Measurements from ENCODE around the gene THSD4.
"Not testable (repeated sequence)": the region's sequence is repeated elsewhere in the genome, so short reads cannot be mapped to it uniquely, and the experiment has no call there.

Gene THSD4

DNA sequence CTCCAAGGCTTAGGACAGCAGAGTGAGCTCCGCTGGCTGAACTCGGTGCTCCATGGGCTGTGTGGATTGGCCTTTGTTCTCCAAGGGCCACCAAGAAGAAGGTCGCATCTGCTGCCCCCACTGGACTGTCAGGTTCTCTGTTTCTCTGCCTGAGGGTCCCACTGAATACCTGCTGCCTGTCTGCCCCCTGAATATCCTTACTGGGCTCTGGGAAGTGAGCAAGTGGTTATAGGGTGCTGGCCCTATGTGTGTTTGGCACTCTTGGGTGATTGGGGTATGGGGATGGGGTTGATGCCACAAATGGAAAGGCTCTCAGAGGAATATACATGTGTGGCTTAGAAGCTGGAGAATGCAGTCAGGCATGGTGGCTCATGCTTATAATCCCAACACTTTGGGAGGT lies 82.3 kb downstream of the THSD4 start:
- Histone ChIP-seq H3K27ac (ENCODE audit: low read length) (no peak overlapping the region), H3K4me1 (ENCODE audit: control insufficient read depth in 1 of 2, insufficient read depth in 2 of 2, low read length in 2 of 2) (no peaks in the 10 kb centered on the region), H3K4me3 (ENCODE audit: low read depth in 1 of 2, low read length in 2 of 2) (no peak overlapping the region), H3K9me3 (ENCODE audit: control insufficient read depth in 1 of 2, low read length in 2 of 2) (no peaks in the 10 kb centered on the region), H3K36me3 (ENCODE audit: control insufficient read depth in 1 of 2, insufficient read depth in 2 of 2, low read length in 2 of 2) (no peaks in the 10 kb centered on the region), H3K27me3 (ENCODE audit: low read depth, low read length) (no peaks in the 10 kb centered on the region)

DNA sequence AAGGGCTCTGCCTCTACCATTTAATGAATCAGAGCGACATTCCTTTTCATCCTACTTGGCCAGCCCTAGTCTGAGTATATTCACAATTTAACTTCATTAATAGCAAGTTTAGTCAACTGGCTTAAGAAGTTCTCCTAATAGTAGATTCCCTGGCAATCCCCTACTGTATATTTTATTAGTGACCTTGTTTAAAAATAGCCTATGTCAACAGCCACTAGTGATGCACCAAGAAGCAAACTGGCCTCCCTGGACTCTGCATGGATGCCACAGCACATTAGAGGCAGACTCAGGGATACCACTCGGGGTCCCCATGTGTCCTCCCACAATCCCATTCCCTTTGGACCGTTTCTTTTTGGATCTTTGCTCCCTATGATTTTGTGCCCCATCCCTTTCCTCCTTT lies 83.6 kb downstream of the THSD4 start:
- Histone ChIP-seq H3K36me3 (ENCODE audit: control insufficient read depth in 1 of 2, insufficient read depth in 2 of 2, low read length in 2 of 2) (no peaks in the 10 kb centered on the region), H3K4me1 (ENCODE audit: control insufficient read depth in 1 of 2, insufficient read depth in 2 of 2, low read length in 2 of 2) (no peaks in the 10 kb centered on the region), H3K27me3 (ENCODE audit: low read depth, low read length) (no peaks in the 10 kb centered on the region), H3K4me3 (ENCODE audit: low read depth in 1 of 2, low read length in 2 of 2) (no peak overlapping the region), H3K9me3 (ENCODE audit: control insufficient read depth in 1 of 2, low read length in 2 of 2) (no peaks in the 10 kb centered on the region), H3K27ac (ENCODE audit: low read length) (no peak overlapping the region)

DNA sequence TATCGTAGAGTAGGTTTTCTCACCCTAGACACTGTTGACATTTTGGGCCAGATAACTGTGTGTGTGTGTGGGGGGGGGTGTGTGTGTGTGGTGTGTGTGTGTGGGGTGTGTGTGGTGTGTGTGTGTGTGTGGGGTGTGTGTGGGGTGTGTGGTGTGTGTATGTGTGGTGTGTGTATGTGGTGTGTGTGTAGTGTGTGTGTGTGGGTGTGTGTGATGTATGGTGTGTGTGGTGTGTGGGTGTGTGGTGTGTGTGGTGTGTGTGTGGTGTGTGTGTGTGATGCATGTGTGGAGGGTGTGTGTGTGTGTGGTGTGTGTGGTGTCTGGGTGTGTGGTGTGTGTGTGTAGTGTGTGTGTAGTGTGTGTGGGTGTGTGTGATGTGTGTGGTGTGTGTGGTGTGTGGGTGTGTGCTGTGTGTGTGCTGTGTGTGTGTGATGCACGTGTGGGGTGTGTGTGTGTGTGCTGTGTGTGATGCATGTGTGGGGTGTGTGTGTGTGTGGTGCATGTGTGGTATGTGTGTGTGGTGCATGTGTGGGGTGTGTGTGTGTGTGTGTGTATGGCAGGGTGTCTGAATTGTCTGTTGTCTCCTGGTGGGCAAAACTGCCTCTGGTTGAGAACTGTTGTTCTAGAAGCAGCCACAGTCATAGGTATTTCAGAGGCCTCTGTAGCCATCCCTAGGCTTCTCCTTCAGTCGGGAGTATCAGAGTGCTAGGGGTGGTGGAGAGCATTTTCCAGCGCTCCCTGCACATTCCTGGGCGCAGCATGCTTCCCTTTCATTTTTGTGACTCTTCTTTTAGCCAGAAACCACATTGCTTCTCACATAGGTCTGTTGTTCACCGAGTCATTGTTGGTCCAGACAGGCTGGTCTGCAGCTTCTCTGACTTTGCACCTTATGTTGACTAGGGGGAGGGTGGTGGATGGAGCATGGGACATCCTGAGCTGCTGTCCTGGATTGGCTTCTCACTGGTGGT lies 84.4 kb downstream of the THSD4 start:
- no peaks in the 10 kb centered on the region for H3K4me1 ChIP-seq (ENCODE audit: control insufficient read depth in 1 of 2, insufficient read depth in 2 of 2, low read length in 2 of 2)
- no peak overlapping the region for H3K4me3 ChIP-seq (ENCODE audit: low read depth in 1 of 2, low read length in 2 of 2)
- H3K27ac ChIP-seq (ENCODE audit: low read length): no peak overlapping the region
- no peaks in the 10 kb centered on the region for H3K9me3 ChIP-seq (ENCODE audit: control insufficient read depth in 1 of 2, low read length in 2 of 2)
- H3K27me3 ChIP-seq (ENCODE audit: low read depth, low read length): no peaks in the 10 kb centered on the region
- no peaks in the 10 kb centered on the region for H3K36me3 ChIP-seq (ENCODE audit: control insufficient read depth in 1 of 2, insufficient read depth in 2 of 2, low read length in 2 of 2)

DNA sequence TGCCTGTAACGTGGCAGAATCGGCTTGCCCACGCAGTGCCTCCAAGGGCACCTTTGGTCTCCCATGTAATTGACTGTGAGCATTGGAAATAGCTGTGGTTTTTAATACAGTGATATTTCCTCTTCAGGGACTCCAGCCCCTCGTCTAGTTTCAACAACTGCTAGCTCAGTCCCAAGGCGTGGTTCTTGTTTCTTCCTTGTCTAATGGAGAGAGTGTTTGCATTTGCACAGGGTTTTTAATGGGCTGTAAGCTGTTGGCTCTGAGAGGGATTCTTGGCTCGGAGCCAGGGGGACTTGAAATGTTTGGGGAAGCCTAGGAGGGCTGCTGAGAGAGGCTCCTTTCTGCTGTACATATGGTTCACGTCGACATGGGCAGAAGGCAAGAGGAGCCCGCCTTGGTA lies 86.2 kb downstream of the THSD4 start:
- Histone ChIP-seq H3K4me1 (ENCODE audit: control insufficient read depth in 1 of 2, insufficient read depth in 2 of 2, low read length in 2 of 2) (no peaks in the 10 kb centered on the region), H3K9me3 (ENCODE audit: control insufficient read depth in 1 of 2, low read length in 2 of 2) (no peaks in the 10 kb centered on the region), H3K36me3 (ENCODE audit: control insufficient read depth in 1 of 2, insufficient read depth in 2 of 2, low read length in 2 of 2) (no peaks in the 10 kb centered on the region), H3K27ac (ENCODE audit: low read length) (no peak overlapping the region), H3K27me3 (ENCODE audit: low read depth, low read length) (no peaks in the 10 kb centered on the region), H3K4me3 (ENCODE audit: low read depth in 1 of 2, low read length in 2 of 2) (no peak overlapping the region)

DNA sequence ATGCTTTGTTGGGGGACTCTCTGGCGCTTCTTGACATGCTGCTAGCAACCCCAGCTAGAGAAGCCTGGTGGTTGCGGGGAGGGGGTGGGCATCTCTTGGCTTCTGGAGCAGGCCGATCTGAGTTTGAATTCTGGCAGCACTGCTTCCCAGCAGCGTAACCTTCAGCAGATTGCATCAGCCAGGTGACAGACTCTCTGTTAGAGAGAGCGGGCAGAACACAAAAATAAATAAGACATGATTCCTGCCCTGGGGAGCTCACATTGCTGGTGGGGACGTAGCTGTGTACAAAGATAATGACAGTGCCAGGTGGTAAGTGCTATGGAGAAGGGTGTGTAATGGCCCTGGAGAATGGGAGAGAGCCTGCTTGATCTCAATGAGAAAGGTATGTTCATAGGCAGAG lies 87.4 kb downstream of the THSD4 start:
- Histone ChIP-seq H3K27me3 (ENCODE audit: low read depth, low read length) (no peaks in the 10 kb centered on the region), H3K4me3 (ENCODE audit: low read depth in 1 of 2, low read length in 2 of 2) (no peak overlapping the region), H3K27ac (ENCODE audit: low read length) (no peak overlapping the region), H3K9me3 (ENCODE audit: control insufficient read depth in 1 of 2, low read length in 2 of 2) (no peaks in the 10 kb centered on the region), H3K4me1 (ENCODE audit: control insufficient read depth in 1 of 2, insufficient read depth in 2 of 2, low read length in 2 of 2) (no peaks in the 10 kb centered on the region), H3K36me3 (ENCODE audit: control insufficient read depth in 1 of 2, insufficient read depth in 2 of 2, low read length in 2 of 2) (no peaks in the 10 kb centered on the region)

GRCh38 chr15:71203586-71204474 lies 88.6 kb downstream of the THSD4 start:
- no peaks in the 10 kb centered on the region for H3K9me3 ChIP-seq (ENCODE audit: control insufficient read depth in 1 of 2, low read length in 2 of 2)
- no peak overlapping the region for H3K4me3 ChIP-seq (ENCODE audit: low read depth in 1 of 2, low read length in 2 of 2)
- no peaks in the 10 kb centered on the region for H3K4me1 ChIP-seq (ENCODE audit: control insufficient read depth in 1 of 2, insufficient read depth in 2 of 2, low read length in 2 of 2)
- no peaks in the 10 kb centered on the region for H3K27me3 ChIP-seq (ENCODE audit: low read depth, low read length)
- no peak overlapping the region for H3K27ac ChIP-seq (ENCODE audit: low read length)
- no peaks in the 10 kb centered on the region for H3K36me3 ChIP-seq (ENCODE audit: control insufficient read depth in 1 of 2, insufficient read depth in 2 of 2, low read length in 2 of 2)

- H3K36me3 ChIP-seq (ENCODE audit: control insufficient read depth in 1 of 2, insufficient read depth in 2 of 2, low read length in 2 of 2): no peaks in the 10 kb centered on the region
- H3K4me1 ChIP-seq (ENCODE audit: control insufficient read depth in 1 of 2, insufficient read depth in 2 of 2, low read length in 2 of 2): no peaks in the 10 kb centered on the region
- no peaks in the 10 kb centered on the region for H3K9me3 ChIP-seq (ENCODE audit: control insufficient read depth in 1 of 2, low read length in 2 of 2)
- no peak overlapping the region for H3K27ac ChIP-seq (ENCODE audit: low read length)
- H3K27me3 ChIP-seq (ENCODE audit: low read depth, low read length): no peaks in the 10 kb centered on the region
- H3K4me3 ChIP-seq (ENCODE audit: low read depth in 1 of 2, low read length in 2 of 2): no peak overlapping the region
Observed at GRCh38 chr15:71207141-71207540, 91.9 kb downstream of the THSD4 start.

- Histone ChIP-seq H3K36me3 (ENCODE audit: control insufficient read depth in 1 of 2, insufficient read depth in 2 of 2, low read length in 2 of 2) (no peaks in the 10 kb centered on the region), H3K9me3 (ENCODE audit: control insufficient read depth in 1 of 2, low read length in 2 of 2) (no peaks in the 10 kb centered on the region), H3K4me1 (ENCODE audit: control insufficient read depth in 1 of 2, insufficient read depth in 2 of 2, low read length in 2 of 2) (no peaks in the 10 kb centered on the region), H3K27me3 (ENCODE audit: low read depth, low read length) (no peaks in the 10 kb centered on the region), H3K4me3 (ENCODE audit: low read depth in 1 of 2, low read length in 2 of 2) (no peak overlapping the region), H3K27ac (ENCODE audit: low read length) (no peak overlapping the region)
Observed at GRCh38 chr15:71212146-71212545, 96.9 kb downstream of the THSD4 start.

DNA sequence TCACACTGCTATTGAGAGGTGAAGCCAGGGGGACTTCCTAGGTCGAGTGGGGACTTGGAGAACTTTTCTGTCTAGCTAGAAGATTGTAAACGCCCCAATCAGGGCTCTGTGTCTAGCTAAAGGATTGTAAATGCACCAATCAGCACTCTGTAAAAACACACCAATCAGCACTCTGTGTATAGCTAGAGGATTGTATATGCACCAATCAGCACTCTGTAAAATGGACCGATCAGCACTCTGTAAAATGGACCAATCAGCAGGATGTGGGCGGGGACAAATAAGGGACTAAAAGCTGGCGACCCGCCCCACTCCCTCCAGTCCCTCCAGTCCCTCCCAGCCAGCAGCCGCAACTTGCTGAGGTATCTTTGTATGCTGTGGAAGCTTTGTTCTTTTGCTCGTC lies 98.7 kb downstream of the THSD4 start:
- H3K36me3 ChIP-seq (ENCODE audit: control insufficient read depth in 1 of 2, insufficient read depth in 2 of 2, low read length in 2 of 2); H3K9me3 ChIP-seq (ENCODE audit: control insufficient read depth in 1 of 2, low read length in 2 of 2); H3K4me1 ChIP-seq (ENCODE audit: control insufficient read depth in 1 of 2, insufficient read depth in 2 of 2, low read length in 2 of 2); H3K4me3 ChIP-seq (ENCODE audit: low read depth in 1 of 2, low read length in 2 of 2); H3K27me3 ChIP-seq (ENCODE audit: low read depth, low read length); H3K27ac ChIP-seq (ENCODE audit: low read length): not testable (repeated sequence)

DNA sequence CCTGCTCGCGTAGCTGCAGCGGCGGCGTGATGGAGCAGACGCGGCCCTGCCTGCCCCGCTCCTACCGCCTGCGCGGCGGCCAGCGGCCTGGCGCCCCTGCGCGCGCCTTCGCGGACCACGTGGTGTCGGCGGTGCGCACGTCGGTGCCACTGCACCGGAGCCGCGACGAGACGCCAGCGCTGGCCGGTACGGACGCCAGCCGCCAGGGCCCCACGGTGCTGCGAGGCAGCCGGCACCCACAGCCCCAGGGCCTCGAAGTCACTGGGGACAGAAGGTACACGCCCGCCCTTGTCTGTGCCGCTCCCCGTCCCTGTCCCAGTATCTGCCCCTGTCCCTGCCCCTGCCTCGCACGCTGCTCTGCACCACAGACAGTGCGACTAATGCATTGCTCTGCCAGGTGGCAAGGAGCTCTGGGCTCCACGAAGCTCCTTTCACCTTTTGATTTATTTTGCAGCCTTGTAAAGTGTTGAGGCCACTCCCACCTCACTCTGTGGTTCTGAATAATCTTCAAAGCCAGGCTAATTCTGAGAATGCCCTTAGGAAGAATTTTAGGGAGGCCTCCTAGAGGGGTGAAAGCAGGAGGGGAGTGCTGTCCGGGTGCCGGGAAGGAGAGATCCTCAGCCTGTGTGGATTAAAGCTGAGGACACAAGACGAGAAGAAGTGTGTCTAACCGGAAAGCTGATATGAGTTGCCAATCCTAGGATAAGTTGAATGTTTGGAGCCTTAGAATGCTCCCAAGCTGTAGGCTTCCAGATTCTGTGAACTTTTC lies 100.0 kb downstream of the THSD4 start:
- Histone ChIP-seq H3K9me3 (ENCODE audit: control insufficient read depth in 1 of 2, low read length in 2 of 2) (no peaks in the 10 kb centered on the region), H3K36me3 (ENCODE audit: control insufficient read depth in 1 of 2, insufficient read depth in 2 of 2, low read length in 2 of 2) (no peaks in the 10 kb centered on the region), H3K4me1 (ENCODE audit: control insufficient read depth in 1 of 2, insufficient read depth in 2 of 2, low read length in 2 of 2) (peaks cover 0 to 17% of the 10 kb centered on the region in 2 donors), H3K27ac (ENCODE audit: low read length) (no peak overlapping the region), H3K4me3 (ENCODE audit: low read depth in 1 of 2, low read length in 2 of 2) (no peak overlapping the region), H3K27me3 (ENCODE audit: low read depth, low read length) (no peaks in the 10 kb centered on the region)

GRCh38 chr15:71218272-71218805 lies 103.1 kb downstream of the THSD4 start:
- Histone ChIP-seq H3K27me3 (ENCODE audit: low read depth, low read length) (no peaks in the 10 kb centered on the region), H3K4me1 (ENCODE audit: control insufficient read depth in 1 of 2, insufficient read depth in 2 of 2, low read length in 2 of 2) (peaks cover 0 to 17% of the 10 kb centered on the region in 2 donors), H3K27ac (ENCODE audit: low read length) (no peak overlapping the region), H3K9me3 (ENCODE audit: control insufficient read depth in 1 of 2, low read length in 2 of 2) (no peaks in the 10 kb centered on the region), H3K36me3 (ENCODE audit: control insufficient read depth in 1 of 2, insufficient read depth in 2 of 2, low read length in 2 of 2) (no peaks in the 10 kb centered on the region), H3K4me3 (ENCODE audit: low read depth in 1 of 2, low read length in 2 of 2) (no peak overlapping the region)
